LNCAP (cell line): ENCODE results near the gene LYSMD1.

Experiments
- CTCF ChIP-seq: fragments of 450-650 bp; IDR thresholded peaks from 2 replicates; pipeline ENCODE4 v1.5.1; 2017; ENCODE audit warnings: mild to moderate bottlenecking

Gene LYSMD1

GRCh38 chr1:151130987-151131586, 34.6 kb downstream of the LYSMD1 start:
- TF ChIP-seq CTCF = no peak

GRCh38 chr1:151128800-151129199, 36.9 kb downstream of the LYSMD1 start:
- TF ChIP-seq CTCF = no peak

- no peak for TF ChIP-seq CTCF
These were observed 40.8 kb downstream of the LYSMD1 start for GRCh38 chr1:151124763-151125403.

GRCh38 chr1:151113877-151114276, 51.8 kb downstream of the LYSMD1 start:
- TF ChIP-seq CTCF = no peak
